ENCODE results near the gene SNF8. TPM values are rescaled to one million over a fixed set of nuclear protein-coding genes. Genes with fewer than 3 reads are reported as not detected.

The SNF8 gene
- total and polyA plus RNA-seq, 9 of the 15 experiments (the other 6 are each of a cell fraction or from before 2014, with no cell fraction given) = 6.9 to 149 (median 117) TPM

DNA sequence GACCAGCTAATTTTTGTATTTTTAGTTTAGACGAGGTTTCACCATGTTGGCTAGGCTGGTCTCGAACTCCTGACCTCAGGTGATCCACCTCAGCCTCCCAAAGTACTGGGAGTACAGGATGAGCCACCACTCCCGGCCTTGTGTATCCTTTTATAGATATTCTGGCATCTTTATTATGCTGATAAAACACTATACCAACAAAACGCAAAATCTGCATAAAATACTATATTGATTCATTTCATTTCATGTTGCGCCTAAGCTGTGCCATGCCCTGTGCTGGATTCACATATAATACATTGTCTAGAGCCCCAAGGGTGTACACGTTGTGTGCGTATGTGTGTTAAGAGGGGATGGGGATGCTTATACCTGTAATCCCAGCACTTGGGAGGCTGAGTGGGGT is 40.2 kb downstream of the SNF8 start:
- no peak for FAIRE-seq
- in situ Hi-C loops (cut with MboI) = no loop called here
- Histone ChIP-seq H3K79me2 (ENCODE audit: control insufficient read depth, insufficient read depth, low read length) (peaks cover 17% of the 10 kb centered on the region), H3K4me2 (ENCODE audit: insufficient read depth, low read length) (no peak overlapping the region), H3K36me3 (ENCODE audit: control insufficient read depth, insufficient read depth, low read length) (peaks cover under 1% of the 10 kb centered on the region), H3K9ac (ENCODE audit: insufficient read depth in 1 of 2, low read depth in 2 of 2, low read length in 2 of 2) (no peak overlapping the region), H3K9me3 (replicated peaks; ENCODE audit: control insufficient read depth, insufficient read depth, low read depth, low read length) (no peaks in the 10 kb centered on the region), H3K9me1 (ENCODE audit: control insufficient read depth, insufficient read depth, low read length) (no peaks in the 10 kb centered on the region), H2AFZ (ENCODE audit: low read depth, low read length) (no peak overlapping the region), H4K20me1 (replicated peaks; ENCODE audit: control insufficient read depth, insufficient read depth, low read length) (peaks cover under 1% of the 10 kb centered on the region; the same call in 1 of the 2 replicates), H3K27ac (ENCODE audit: extremely low read depth, low read depth, low read length) (no peak overlapping the region), H3K27me3 (ENCODE audit: control insufficient read depth in 2 of 2, insufficient read depth in 2 of 2, low read length in 2 of 2) (no peaks in the 10 kb centered on the region), H3K4me3 (no peak overlapping the region), H3K4me1 (replicated peaks in 1 of 2; ENCODE audit: control insufficient read depth in 2 of 2, insufficient read depth in 2 of 2, low read length in 2 of 2) (peaks cover under 1 to 8% of the 10 kb centered on the region in 2 experiments; a peak in 4 of 5 replicates)
- WGBS (ENCODE audit: insufficient coverage, low coverage, missing lambda C conversion rate) = 62% methylated on average over 7 of the region's 7 CpGs
- no peak for DNase-seq (ENCODE audit: extremely low read depth in 1 of 4, low spot score in 3 of 4)
- no TSS peak for BruUV-seq (replicated peaks)
- TF ChIP-seq ADNP (tag; IDR thresholded peaks at IDR 0.05) (no peak), BRF1 (IDR thresholded peaks at IDR 0.05; ENCODE audit: borderline replicate concordance, extremely low read depth, insufficient read length) (no peak), NUFIP1 (IDR thresholded peaks at IDR 0.05; ENCODE audit: partially characterized antibody) (no peak), NCOR1 (IDR thresholded peaks at IDR 0.05) (no peak), NR2C2 (CRISPR knock-in tag; IDR thresholded peaks at IDR 0.05) (no peak), NR2C2 (tag; IDR thresholded peaks at IDR 0.05) (no peak), POLR2H (tag; IDR thresholded peaks at IDR 0.05; ENCODE audit: low read depth) (no peak), ZNF77 (CRISPR knock-in tag; IDR thresholded peaks at IDR 0.05) (no peak), EZH2 (IDR thresholded peaks at IDR 0.05; ENCODE audit: borderline replicate concordance, low read depth, low read length) (no peak), ILF3 (IDR thresholded peaks at IDR 0.05; ENCODE audit: borderline replicate concordance) (no peak), SMAD1 (IDR thresholded peaks at IDR 0.05; ENCODE audit: low read depth, low read length, partially characterized antibody) (no peak), ZNF384 (IDR thresholded peaks at IDR 0.05; ENCODE audit: low read depth, low read length) (no peak), ZNF583 (CRISPR knock-in tag; IDR thresholded peaks at IDR 0.05) (no peak), STAT5A (IDR thresholded peaks at IDR 0.05; ENCODE audit: borderline replicate concordance, low read length) (no peak), YY1 (IDR thresholded peaks at IDR 0.05; ENCODE audit: borderline replicate concordance in 1 of 3, control insufficient read depth in 1 of 3, extremely low read depth in 1 of 3, insufficient read depth in 3 of 3, insufficient read length in 1 of 3, insufficient replicate concordance in 2 of 3, low read depth in 1 of 3, low read length in 2 of 3) (no peak), ARNT (IDR thresholded peaks at IDR 0.05) (no peak)
- TF ChIP-seq, protein P1, sequence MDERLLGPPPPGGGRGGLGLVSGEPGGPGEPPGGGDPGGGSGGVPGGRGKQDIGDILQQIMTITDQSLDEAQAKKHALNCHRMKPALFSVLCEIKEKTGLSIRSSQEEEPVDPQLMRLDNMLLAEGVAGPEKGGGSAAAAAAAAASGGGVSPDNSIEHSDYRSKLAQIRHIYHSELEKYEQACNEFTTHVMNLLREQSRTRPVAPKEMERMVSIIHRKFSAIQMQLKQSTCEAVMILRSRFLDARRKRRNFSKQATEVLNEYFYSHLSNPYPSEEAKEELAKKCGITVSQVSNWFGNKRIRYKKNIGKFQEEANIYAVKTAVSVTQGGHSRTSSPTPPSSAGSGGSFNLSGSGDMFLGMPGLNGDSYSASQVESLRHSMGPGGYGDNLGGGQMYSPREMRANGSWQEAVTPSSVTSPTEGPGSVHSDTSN (CRISPR knock-in tag; IDR thresholded peaks at IDR 0.05; ENCODE audit: low read depth) = no peak
- TF ChIP-seq, protein P1 (tag; conservative IDR thresholded peaks at IDR 0.05; ENCODE audit: low read depth) = no peak
- TF ChIP-seq, protein P2, sequence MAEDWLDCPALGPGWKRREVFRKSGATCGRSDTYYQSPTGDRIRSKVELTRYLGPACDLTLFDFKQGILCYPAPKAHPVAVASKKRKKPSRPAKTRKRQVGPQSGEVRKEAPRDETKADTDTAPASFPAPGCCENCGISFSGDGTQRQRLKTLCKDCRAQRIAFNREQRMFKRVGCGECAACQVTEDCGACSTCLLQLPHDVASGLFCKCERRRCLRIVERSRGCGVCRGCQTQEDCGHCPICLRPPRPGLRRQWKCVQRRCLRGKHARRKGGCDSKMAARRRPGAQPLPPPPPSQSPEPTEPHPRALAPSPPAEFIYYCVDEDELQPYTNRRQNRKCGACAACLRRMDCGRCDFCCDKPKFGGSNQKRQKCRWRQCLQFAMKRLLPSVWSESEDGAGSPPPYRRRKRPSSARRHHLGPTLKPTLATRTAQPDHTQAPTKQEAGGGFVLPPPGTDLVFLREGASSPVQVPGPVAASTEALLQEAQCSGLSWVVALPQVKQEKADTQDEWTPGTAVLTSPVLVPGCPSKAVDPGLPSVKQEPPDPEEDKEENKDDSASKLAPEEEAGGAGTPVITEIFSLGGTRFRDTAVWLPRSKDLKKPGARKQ (CRISPR knock-in tag; IDR thresholded peaks at IDR 0.05) = no peak
- TF ChIP-seq, protein P3, sequence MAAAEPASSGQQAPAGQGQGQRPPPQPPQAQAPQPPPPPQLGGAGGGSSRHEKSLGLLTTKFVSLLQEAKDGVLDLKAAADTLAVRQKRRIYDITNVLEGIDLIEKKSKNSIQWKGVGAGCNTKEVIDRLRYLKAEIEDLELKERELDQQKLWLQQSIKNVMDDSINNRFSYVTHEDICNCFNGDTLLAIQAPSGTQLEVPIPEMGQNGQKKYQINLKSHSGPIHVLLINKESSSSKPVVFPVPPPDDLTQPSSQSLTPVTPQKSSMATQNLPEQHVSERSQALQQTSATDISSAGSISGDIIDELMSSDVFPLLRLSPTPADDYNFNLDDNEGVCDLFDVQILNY (CRISPR knock-in tag; IDR thresholded peaks at IDR 0.05) = no peak
- no peak for ATAC-seq
- ChIA-PET POLR2A (interaction anchor here (8.2 kb wide), 1 partner anchor 10 kb away, joined by 52 read pairs; the partner anchor contains the start of gene ATP5MC1), CTCF (ENCODE audit: low intra/inter-chr PET ratio) (no interaction called here)
- intact Hi-C loops (cut with micrococcal nuclease) = no loop called here
